ENCODE data around the gene RREB1. TPM values are rescaled to one million over a fixed set of nuclear protein-coding genes. Genes with fewer than 3 reads are reported as not detected.

The RREB1 gene, protein sequence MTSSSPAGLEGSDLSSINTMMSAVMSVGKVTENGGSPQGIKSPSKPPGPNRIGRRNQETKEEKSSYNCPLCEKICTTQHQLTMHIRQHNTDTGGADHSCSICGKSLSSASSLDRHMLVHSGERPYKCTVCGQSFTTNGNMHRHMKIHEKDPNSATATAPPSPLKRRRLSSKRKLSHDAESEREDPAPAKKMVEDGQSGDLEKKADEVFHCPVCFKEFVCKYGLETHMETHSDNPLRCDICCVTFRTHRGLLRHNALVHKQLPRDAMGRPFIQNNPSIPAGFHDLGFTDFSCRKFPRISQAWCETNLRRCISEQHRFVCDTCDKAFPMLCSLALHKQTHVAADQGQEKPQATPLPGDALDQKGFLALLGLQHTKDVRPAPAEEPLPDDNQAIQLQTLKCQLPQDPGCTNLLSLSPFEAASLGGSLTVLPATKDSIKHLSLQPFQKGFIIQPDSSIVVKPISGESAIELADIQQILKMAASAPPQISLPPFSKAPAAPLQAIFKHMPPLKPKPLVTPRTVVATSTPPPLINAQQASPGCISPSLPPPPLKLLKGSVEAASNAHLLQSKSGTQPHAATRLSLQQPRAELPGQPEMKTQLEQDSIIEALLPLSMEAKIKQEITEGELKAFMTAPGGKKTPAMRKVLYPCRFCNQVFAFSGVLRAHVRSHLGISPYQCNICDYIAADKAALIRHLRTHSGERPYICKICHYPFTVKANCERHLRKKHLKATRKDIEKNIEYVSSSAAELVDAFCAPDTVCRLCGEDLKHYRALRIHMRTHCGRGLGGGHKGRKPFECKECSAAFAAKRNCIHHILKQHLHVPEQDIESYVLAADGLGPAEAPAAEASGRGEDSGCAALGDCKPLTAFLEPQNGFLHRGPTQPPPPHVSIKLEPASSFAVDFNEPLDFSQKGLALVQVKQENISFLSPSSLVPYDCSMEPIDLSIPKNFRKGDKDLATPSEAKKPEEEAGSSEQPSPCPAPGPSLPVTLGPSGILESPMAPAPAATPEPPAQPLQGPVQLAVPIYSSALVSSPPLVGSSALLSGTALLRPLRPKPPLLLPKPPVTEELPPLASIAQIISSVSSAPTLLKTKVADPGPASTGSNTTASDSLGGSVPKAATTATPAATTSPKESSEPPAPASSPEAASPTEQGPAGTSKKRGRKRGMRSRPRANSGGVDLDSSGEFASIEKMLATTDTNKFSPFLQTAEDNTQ (N-terminal part only)
- 18.1 and 18.9 TPM in 2 replicates for total RNA-seq

DNA sequence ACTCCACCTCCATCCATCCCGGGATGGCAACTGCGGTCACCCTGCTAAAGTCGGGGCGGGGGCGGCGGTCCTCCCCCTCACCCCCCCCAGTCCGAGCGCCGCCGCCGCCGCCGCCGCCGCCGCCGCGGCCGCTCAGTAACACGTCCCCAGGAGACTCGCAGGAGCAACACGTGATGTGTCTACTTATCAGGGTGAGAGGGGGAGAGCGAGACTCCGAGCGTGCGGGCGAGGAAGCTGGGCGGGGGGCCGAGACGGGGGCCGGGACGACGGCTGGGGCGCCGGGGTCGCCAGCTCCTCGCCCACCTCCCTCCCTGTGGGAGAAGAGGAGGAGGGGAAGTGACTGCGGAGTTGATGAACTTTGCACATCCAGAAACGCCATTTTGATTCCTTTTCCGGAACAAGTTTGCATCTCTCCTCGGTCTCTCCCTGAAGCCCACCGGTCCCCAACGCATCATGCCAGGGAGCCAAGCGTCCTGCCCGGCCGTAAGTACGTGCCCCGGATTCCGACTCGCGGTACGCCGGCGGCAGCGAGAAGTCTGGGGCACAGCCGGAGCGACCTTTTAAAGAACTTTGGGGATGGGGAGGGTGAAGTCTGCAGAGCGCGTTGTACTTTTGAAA, at the start of gene RREB1:
Gene RREB1, plus strand, starts transcription at position 384 of the 618 bp plus-strand sequence. CDS start 73,951 bp downstream, outside the sequence.
- intact Hi-C loops (cut with micrococcal nuclease): loop anchor here (1.0 to 2.0 kb wide), 6 partner anchors 20 to 493 kb away; partner anchors contain the start of genes CAGE1, RIOK1 and SSR1

DNA sequence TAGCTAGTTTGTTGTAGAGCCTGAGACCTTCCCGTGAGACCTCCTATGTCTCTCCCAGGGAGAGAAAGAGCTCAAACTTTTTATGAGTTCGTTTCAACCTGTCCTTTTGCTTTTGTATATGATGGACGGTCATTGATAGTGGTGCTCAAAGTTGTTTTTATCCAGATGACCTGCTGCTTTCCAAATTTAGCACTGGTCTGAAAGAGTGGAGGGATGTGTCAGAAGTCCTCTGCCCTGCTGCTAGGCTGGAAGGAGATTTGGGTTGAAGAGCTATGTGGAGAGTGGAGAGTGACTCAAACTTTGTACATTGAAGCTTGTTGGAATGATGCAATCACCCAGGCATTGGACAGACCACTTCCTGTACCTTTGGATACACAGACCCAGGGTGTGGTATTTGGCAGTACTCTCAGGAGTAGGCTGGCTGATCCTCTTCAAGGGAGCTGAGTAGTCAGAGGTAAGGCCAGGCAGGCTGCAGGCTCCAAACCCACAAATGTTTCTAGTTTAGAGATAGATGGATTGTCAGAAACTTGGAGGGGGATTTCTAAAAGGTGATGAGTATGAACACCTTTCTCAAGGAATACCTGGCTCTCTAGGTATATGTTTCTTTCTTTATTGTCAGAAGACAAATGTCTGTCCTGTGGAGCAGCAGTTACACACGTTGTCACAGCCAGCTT, 49.4 kb upstream of the RREB1 start:
- intact Hi-C loops (cut with micrococcal nuclease): no loop called here

DNA sequence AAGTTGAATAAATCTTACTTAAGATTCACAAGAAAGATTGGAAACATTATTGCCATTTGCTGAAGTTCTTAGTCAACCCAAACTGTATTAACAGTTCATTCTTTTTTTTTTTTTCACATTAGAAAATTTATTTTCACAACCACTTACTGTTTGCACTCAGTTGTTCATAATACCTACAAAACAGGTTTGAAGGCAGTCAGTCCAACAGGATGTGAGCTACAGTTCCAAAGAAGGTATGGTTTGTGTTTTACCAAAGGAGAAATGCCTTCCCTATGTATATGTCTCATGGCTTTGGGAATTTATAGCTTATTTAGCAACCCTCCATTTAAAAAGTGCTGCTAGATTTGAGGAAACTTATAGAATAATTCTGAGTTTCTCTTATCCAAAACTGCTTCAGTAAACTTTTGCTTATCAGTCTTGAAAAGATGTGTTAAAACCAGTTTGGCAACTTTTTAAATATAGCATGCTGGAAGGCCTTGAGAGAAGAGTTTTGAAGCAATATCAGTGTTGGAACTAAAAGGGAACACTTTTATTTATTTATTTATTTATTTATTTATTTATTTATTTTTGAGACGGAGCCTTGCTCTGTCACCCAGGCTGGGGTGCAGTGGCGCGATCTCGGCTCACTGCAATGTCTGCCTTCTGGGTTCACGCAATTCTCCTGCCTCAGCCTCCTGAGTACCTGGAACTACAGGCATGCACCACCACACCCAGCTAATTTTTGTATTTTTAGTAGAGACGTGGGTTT, 46.8 kb upstream of the RREB1 start:
- intact Hi-C loops (cut with micrococcal nuclease): no loop called here

DNA sequence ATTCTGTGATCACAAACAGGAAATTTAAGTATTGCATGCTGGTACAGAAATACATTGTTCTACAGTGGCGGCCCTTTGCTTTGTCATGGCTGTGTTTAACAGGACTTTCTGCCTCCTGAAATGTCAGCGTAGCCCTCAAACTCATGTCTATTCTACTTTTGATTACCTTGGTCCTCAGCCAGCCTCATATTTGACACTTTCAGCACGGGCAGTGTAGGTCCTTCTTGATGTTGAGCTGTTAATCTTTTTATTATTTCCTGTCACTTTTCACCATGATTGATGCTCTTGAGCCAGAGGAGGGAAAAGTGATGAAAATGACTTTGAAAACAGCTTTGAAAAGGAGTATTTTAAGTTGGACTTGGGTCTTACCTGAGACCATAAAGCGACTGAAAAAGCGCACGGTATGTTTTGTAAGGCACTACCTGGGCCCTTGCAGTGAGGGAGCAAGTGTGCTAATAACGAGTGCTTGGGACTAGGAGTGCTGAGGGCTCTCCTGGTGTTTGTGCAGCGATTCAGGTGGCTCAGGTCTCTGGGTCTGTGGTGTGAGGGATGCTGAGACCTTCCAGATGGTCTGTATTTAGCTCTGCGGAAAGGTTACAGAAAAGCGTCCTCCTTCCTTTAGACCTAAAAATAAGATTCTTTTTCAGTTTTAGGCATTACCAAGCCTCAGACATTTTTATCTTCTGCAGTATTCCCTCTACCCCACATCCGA, 45.2 kb upstream of the RREB1 start:
- intact Hi-C loops (cut with micrococcal nuclease): no loop called here

DNA sequence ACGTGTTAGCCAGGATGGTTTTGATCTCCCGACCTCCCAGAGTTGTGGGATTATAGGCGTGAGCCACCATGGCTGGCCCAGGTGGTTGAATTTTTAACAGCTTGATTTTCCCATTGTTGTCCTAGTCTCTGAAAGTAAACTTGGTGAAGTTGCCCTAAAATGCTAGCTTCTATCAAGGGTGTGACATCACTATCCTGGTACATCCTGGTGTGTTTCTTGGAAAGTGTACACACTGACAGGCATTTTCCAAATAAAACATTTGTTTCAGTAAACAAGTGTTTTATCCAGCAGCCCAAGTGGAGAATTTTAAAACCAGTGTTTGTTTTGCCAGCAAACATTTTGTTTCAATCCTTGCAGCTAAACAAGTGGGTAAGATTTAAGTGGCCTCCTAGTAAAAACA, 40.5 kb upstream of the RREB1 start:
- intact Hi-C loops (cut with micrococcal nuclease): no loop called here

DNA sequence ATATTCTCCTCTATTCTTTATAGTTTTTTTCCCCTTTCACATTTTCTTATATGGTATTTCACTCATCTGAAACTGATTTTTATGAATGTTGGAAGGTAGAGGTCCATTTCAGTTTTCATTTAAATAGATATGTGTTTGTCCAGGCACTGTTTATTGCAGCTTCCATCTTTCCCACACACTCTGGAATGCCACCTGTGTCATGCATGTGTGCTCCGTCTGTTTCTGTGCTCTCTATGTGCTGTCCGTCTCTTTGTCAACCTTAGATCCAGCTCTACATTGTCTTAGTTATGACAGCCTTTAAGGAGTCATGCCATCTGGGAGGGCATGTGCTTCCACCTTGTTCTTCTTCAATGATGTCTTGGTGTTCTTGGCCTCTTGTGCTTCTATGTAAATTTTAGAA, 36.4 kb upstream of the RREB1 start:
- intact Hi-C loops (cut with micrococcal nuclease): loop anchor here (5.0 to 10.0 kb wide), 3 partner anchors 171 to 459 kb away; no protein-coding TSS in a partner anchor

DNA sequence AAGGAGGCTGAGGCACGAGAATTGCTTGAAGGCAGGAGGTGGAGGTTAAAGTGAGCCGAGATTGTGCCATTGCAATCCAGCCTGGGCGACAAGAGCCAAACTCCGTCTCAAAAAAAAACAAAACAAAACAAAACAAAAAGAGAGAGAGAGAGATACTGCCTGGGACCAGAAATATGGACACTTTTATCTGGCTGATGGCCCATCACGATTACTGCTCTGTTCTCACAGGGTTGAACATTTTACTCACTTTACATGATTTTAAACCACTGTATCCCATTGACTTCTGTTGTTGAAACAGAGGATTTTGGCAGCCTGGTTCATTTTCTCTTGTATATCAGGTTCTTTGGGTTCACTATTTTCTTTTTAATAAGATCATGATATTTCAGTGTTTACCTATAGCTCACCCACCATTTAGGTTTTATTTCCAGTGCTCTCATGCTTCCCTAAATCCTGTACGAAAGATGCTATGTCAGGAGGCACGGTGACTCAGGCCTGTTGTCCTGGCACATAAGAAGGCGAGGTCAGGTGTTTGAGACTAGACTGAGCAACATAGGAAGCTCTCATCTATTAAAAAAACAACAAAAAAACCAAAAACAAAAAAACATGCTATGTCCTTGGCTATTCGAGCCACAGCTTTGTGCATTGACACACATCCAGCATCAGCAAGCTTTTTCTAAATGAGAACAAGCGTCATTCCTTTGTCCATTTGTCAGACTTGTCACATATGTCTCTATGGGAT, 34.5 kb upstream of the RREB1 start:
- intact Hi-C loops (cut with micrococcal nuclease): loop anchor here (1.0 to 10.0 kb wide), 6 partner anchors 34 to 461 kb away; partner anchors contain the start of gene RREB1

DNA sequence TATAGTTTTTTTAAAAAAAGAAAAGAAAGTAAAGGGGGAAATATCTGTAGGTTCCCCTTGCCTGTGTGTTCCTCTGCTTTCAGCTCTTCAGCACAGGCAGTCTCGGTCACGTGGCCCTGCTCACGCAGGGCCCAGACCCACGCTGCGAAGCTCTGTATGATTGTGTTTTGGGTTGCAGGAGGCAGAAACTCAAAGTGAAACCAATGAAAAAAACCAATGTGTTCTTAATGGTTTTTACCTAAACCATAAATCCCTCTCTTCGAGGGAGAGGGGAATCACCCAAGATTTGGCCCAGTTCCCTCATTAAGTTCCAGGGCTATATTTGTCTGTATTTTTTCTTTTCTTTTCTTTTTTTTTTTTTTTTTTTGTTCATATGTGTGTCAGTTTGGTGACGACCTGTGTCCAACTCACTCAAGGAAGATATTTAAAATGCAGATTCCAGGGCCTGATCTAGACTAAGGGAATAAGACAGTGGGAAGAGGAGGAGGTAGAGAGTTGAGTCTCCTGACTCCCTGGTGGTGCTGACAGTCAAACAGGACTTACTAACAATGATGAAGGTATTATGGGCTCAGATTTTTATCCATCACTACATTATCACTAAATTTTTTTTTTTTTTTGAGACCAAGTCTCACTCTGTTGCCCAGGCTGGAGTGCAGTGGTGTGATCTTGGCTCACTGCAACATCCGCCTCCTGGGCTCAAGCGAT, 33.8 kb upstream of the RREB1 start:
- intact Hi-C loops (cut with micrococcal nuclease): loop anchor here (1.0 to 10.0 kb wide), 7 partner anchors 12 to 462 kb away; partner anchors contain the start of gene RREB1

DNA sequence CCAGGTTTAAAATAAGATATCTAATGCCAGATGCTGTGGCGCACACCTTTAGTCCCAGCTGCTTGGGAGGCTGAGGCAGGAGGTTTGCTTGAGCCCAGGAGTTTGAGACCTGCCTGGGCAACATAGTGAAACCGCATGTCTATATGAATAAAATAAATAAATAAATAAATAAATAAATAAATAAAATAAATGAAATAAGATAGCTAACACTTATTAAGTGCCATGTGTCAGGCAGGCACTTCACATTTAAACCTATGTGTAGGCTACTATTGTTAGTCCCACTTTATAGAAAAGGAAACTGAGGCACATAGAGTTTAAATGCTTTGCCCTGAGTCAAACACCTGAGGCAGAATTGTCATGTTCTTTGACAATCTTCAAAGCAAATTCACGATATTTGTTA, 32.9 kb upstream of the RREB1 start:
- intact Hi-C loops (cut with micrococcal nuclease): loop anchor here (1.0 to 10.0 kb wide), 4 partner anchors 11 to 463 kb away; no protein-coding TSS in a partner anchor

DNA sequence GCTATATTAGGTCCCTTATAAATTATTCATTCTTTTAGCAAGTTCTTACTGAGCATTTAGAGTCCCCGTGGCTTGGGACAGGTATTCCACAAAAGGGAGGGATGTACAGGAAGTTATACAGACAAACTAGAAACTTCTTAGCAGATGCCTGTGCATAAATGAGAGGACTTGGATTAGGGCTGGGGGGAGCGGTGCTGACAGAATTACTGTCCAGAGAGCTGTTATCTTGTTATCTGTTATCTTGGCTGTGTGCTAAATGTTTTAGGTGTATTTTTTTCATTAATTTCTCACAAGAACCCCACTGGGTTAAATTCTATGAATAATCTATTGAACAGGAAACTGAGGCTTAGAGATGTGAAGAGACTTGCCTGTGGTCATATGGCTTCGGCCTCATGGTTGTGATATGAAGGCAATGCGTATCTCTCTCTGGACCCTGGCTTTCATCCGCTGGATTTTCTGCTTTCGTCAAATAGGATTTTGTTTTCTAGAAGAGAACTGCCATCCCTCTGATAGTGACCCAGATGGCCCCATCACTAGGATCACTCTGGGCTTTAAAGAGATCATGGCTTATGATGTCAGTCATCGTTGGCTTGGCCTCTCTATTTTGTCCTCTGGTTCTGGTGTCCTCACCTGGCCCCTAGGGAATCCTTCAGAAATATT, 32.3 kb upstream of the RREB1 start:
- intact Hi-C loops (cut with micrococcal nuclease): loop anchor here (10.0 kb wide), 1 partner anchor 281 kb away; no protein-coding TSS in a partner anchor

DNA sequence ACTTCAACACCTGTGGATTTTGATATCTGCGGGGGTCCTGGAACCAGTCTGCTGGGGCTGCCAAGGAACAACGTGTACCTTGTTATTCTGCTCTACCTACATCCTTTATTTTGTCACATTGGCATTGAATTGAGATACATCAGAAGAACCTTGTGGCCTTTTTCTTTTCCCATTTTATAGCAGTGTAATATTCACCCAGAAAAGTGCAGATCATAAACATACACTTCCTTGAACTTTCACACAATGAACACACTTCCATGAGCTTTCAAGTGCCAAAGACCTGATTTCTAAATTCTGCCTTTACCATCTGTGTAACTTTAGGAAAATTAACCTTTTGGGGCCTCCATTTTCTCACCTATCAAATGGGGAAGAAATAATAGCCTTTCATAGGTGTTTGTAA, 29.9 kb upstream of the RREB1 start:
- intact Hi-C loops (cut with micrococcal nuclease): loop anchor here (10.0 kb wide), 1 partner anchor 283 kb away; no protein-coding TSS in a partner anchor

DNA sequence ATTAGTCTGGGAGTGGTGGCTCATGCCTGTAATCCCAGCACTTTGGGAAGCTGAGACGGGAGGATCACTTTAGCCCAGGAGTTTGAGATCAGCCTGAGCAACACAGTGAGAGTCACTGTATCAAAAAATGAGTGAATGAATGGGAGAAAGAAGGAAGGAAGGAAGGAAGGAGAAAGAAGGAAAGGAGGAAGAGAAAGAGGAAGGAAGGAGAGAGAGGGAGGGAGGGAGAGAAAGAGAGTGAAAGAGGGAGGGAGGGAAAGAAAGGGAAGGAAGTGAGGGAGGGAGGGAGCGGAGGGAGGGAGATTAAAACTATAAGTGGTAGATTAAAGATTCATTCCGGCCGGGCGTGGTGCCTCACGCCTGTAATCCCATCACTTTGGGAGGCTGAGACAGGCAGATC, 28.9 kb upstream of the RREB1 start:
- intact Hi-C loops (cut with micrococcal nuclease): loop anchor here (10.0 kb wide), 1 partner anchor 284 kb away; no protein-coding TSS in a partner anchor

DNA sequence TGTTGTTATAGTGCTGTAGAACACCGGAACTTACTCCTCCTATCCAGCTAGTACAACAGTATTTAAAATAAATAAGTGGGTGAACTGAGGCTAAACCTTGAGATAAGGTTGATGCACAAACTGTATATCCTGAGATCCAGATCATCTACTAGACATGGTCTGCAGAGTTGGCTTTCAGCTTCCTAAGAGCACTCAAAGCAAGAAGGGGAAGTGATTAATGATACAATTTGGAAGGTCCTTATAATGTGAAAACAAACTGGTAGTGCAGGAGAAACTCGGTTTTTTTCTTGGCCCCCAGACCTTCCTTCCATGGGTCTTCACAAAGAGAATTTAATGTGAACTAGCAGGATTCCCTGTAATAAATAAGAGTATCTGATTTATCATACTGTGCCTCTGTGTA, 27.4 kb upstream of the RREB1 start:
- intact Hi-C loops (cut with micrococcal nuclease): no loop called here

DNA sequence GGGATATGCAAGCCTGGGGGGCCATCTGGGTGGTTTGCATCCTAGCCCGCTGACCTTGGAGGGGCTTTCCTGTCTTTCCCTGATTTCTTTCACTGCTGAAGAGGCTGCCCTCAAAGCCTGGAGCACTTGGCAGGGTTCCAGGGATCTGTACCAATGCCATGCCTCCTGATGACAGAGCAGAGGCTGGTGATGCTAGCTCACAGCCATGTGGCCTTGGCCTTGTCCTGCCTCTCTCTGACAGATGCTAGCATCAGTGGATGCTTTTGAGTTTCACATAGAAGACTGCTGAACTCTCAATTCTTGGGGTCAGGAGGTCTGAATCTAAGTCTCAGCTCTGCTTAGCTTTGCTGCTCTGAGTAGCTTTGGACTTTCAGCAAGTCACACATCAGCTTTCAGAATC, 21.9 kb upstream of the RREB1 start:
- intact Hi-C loops (cut with micrococcal nuclease): loop anchor here (1.0 to 2.0 kb wide), 6 partner anchors 12 to 409 kb away; no protein-coding TSS in a partner anchor

DNA sequence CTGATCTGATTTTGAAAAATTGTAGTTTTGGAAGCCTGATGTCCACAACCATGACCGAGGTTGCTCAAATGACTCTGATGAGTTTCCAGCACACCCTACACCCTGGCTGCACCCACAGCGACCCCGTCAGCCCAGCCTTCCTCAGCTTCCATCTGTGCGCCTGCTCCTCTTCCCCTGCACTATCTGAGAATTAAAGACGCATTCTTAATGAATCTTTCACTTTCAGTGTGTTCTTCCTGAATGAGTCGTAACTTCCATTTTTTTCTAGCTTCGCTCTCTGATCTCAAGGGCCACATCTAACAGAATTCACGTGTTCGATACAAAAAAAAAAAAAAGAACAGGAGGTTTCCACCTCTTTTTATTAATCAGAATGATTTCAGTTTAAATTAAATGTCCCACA, 21.3 kb upstream of the RREB1 start:
- intact Hi-C loops (cut with micrococcal nuclease): loop anchor here (1.0 to 2.0 kb wide), 6 partner anchors 12 to 410 kb away; no protein-coding TSS in a partner anchor

DNA sequence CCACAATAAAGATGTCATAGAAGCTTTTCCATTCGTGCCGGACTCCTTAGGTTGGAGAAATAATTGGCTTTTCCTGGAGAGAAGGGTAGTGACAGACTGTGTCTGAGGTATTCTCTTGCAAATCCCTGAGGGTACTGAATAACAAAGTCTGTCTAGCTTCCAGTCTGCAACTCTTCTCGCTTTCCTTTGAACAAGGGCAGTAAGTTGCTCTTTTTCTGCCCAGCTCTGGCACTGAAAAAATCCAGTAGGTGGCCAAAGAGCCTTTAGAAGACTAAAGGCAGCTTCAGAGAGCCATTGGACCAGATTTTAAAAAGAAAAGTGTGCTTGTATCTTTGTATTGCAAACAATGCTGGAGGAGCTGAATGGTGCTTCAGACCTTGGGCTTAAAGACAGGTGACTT, 20.7 kb upstream of the RREB1 start:
- intact Hi-C loops (cut with micrococcal nuclease): loop anchor here (1.0 to 2.0 kb wide), 5 partner anchors 20 to 410 kb away; partner anchors contain the start of gene RREB1
